GM18526 (cell line): ENCODE results near the gene CCNT2.

ENCODE experiments used
- POLR2A ChIP-seq: IDR thresholded peaks from 3 replicates; pipeline ENCODE4 v1.6.1; 2011; ENCODE audit not compliant: insufficient read length; ENCODE audit errors: extremely low read depth

CCNT2 gene

GRCh38 chr2:134946073-134946472 lies 27.5 kb downstream of the CCNT2 start:
- no peak for TF ChIP-seq POLR2A

DNA sequence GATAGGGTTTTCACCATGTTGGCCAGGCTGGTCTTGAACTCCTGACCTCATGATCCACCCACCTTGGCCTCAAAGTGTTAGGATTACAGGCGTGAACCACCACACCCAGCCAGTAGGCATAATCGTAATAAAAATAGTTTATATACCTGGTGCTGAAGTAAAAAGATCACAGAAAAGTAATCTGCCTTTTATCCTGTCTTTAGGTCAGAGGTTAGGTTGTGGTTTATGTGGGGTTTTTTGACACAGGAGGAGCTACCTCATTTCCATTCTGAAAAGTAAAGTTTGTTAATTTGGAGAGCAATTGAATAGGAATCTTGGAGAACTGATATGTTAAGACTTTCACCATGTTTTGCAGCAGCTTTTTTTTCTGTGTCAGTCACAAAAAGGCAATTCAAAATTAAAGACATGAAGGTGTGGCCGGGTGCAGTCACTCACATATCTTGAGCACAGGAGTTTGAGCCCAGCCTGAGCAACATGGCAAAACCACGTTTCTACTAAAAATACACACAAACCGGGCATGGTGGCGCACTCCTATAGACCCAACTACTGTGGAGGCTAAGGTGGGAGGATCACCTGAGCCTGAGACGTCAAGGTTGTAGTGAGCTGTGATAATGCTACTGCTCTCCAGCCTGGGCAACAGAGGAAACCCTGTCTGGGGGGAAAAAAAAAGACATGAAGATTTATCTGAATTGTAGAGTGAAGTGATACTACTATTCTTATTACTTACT lies 31.5 kb downstream of the CCNT2 start:
- no peak for TF ChIP-seq POLR2A

DNA sequence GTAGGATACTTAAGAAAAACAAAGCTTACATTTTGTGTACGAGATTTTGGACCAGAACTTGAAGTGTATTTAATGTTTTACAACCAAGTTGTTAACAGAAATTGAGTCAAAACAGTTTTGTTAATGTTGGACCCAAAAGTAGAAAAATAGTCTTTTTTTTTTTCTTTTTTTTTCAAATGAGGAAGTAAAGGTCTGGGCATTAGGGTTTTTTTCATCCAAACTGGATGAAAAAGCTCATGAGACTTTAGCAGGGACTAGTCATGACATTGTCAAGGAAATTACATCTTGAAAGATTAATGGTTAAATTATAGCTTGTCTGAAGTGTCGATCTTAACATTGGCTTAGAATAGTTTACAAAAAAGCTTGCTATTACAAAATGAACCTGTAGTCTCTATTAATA lies 32.3 kb downstream of the CCNT2 start:
- TF ChIP-seq POLR2A, result no peak

DNA sequence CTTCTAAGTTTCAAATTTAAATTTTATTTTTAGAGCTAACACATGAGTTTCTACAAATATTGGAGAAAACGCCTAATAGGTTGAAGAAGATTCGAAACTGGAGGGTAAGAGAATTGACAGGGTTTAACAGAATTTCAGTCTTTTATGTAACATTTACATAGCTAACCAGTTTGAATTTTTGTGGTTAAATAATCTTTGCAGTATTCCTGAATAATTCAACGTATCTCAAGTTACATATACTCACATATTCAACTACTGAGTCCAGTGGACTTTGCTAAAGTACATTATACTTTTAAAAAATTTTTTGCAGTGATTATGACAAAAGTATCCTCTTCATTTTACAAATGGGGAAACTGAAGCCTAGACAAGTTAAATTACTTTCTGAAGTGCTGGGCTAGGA lies 34.0 kb downstream of the CCNT2 start:
- no peak for TF ChIP-seq POLR2A

DNA sequence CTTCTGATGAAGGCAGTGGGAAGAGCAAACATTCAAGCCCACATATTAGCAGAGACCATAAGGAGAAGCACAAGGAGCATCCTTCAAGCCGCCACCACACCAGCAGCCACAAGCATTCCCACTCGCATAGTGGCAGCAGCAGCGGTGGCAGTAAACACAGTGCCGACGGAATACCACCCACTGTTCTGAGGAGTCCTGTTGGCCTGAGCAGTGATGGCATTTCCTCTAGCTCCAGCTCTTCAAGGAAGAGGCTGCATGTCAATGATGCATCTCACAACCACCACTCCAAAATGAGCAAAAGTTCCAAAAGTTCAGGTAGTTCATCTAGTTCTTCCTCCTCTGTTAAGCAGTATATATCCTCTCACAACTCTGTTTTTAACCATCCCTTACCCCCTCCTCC lies 35.4 kb downstream of the CCNT2 start:
- TF ChIP-seq POLR2A, result no peak

DNA sequence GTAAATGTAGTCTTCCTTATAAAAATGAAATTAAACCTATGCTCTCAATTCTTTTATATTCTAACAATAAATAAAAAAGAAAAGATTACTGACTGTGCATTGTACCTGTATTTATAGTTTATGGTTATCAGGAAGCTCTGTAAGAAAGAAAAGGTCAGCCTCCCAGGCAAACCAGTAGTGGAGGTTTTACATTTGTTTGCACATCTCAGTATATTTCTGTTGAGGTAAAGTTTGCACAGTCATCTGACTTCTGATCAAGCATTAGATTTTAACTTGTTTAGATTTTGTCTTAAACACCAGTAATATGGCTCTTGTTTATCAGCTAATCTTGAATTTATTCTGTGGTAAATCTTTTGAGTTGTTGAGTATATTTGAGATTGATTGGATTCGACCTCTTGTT lies 37.1 kb downstream of the CCNT2 start:
- no peak for TF ChIP-seq POLR2A

- TF ChIP-seq POLR2A, result no peak
These were observed 38.9 kb downstream of the CCNT2 start for GRCh38 chr2:134957477-134957876.

- no peak for TF ChIP-seq POLR2A
These were observed 54.9 kb downstream of the CCNT2 start for GRCh38 chr2:134973241-134974138.

GRCh38 chr2:134975281-134976009 lies 56.8 kb downstream of the CCNT2 start:
- no peak for TF ChIP-seq POLR2A

DNA sequence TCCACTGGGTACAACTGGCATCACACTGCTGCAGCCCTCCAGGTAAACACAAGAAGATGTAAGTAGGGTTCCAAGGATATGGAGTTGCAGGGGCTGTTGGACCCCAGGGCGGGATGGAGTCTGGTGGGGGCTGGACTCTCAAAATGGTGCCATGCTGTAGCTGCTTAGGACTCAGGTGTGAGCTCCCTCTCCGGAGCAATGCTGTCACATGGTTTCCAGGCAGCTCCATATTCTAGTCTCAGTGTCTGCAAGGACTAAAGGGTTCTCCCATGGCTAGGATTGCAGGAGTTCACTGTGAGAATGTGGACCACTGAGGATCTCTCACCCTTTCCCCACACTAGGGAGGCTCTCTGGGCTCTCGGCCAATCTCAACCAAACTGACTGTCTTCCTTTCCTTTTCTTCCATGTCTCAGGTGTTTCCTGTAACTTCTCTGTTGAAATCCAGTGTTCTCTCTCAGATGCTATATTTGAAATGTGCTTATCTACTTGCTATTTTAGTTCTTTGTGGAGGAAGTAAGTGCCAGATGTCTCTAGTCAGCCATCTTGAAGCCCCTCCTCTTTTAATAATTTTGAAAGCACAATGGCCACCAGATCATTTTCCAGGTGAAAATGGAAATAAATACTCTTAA lies 57.6 kb downstream of the CCNT2 start:
- TF ChIP-seq POLR2A, result no peak

- TF ChIP-seq POLR2A, result no peak
These were observed 60.6 kb downstream of the CCNT2 start for GRCh38 chr2:134979221-134979620.

DNA sequence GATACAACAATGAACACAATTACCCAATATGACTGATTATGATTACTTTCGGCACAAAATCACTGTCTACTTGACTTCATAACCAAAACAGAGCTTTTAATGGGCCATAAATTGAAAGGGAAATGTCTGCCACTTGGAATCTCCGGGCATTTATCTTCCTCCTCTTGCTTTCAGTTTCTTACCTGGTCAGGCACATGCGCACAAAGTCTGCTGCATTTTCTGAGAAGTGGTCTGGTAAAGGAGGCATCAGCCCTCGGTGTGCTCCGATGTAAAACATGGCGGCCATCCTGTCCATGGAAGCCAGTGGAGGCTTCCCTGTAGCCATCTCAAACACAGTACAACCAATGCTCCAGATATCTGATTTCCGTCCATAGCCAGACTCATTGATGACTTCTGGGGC lies 62.0 kb downstream of the CCNT2 start:
- TF ChIP-seq POLR2A, result no peak

- no peak for TF ChIP-seq POLR2A
These were observed 64.0 kb downstream of the CCNT2 start for GRCh38 chr2:134982603-134983002.

DNA sequence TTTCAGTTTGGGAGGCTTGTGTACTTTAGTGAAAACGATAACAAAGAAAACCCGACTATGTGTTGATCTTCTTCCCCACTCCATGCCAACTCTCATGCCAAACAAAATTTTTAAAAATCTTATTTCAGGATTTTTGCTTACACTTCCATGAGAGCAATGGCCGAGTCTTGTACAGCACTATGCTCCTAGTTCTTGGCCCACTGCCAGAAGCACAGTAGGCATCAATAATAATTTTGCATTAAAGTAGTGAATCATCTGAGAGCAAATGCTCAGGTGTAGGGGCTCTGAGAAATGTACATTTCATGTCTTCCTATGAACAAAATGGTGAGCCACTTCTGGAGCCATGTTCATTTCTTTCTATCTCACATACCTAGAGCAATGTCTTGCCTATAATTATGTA lies 66.4 kb downstream of the CCNT2 start:
- no peak for TF ChIP-seq POLR2A

DNA sequence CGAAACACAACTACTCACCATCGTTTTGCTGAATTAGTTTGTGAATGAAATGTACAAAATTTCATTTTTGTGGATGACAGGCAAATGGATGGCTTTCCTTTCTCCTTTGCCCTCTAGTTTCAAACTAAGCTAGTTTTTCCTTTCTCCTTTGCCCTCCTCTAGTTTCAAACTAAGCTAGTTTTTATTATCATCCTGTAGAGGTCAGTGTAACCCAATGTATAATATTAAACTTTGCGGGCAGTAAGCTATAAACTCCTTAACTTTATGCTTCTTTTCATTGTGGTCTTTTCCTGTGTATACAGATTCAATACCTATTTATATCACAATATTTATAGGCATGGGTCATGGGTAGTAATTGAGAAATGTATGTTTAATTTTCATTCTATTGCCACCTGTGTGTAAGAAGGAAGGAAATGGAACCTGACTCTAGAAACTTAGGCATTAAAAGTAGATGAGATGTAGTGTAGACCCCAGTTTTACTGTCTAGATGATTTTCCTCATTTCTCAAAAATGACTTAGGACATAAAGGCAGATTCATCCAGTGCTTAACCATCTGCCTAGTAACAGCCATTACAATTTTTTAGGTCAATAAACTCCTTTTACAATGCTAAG lies 70.5 kb downstream of the CCNT2 start:
- TF ChIP-seq POLR2A, result no peak
